ENCODE data around the gene LYST. TPM values are rescaled to one million over a fixed set of nuclear protein-coding genes. Genes with fewer than 3 reads are reported as not detected.

The LYST gene
- total and polyA plus RNA-seq, 4 donors, result 4.1 to 63.3 (median 26.8) TPM

DNA sequence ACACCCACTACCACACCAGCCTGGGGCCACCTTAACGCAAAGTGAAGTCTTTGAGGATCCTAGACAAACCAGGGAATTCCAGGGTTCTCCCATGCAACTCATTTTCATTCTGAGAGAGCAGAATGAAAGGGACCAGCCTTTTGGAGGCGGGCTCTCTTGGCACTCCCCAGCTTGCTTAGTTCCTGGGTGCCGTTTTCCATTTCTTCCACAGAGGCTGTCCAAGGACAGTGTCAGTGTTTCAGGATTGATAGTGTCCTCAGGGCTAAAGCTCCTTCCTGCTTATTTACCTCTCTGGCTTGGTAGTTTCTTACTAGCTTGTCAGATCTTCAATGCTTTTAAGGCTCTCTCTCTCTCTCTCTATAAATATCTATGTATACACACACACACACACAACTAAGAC is 187.1 kb downstream of the LYST start:
- intact Hi-C loops (cut with DNase I), result no loop called here
- ATAC-seq (ENCODE audit: low FRiP score) (no peak), DNase-seq (no peak)
- peaks cover 10 to 11% of the 10 kb centered on the region in 2 donors for H3K36me3 ChIP-seq (ENCODE audit: control insufficient read depth in 1 of 2, insufficient read depth in 2 of 2, low read length in 1 of 2)
- H3K4me1 ChIP-seq (ENCODE audit: control insufficient read depth in 1 of 2, insufficient read depth in 2 of 2, low read length in 2 of 2), result no peaks in the 10 kb centered on the region
- no peaks in the 10 kb centered on the region for H3K27me3 ChIP-seq (ENCODE audit: control insufficient read depth in 1 of 2, insufficient read depth in 2 of 2, low read length in 1 of 2)
- H3K4me3 ChIP-seq (ENCODE audit: low read length in 2 of 2), result no peak overlapping the region
- H3K27ac ChIP-seq (ENCODE audit: low read depth in 1 of 2, low read length in 2 of 2), result no peak overlapping the region
- WGBS, 2 donors, result 79 to 87% methylated on average over 3 of the region's 3 CpGs
- H3K9me3 ChIP-seq (ENCODE audit: control insufficient read depth, low read length), result peaks cover 3% of the 10 kb centered on the region

DNA sequence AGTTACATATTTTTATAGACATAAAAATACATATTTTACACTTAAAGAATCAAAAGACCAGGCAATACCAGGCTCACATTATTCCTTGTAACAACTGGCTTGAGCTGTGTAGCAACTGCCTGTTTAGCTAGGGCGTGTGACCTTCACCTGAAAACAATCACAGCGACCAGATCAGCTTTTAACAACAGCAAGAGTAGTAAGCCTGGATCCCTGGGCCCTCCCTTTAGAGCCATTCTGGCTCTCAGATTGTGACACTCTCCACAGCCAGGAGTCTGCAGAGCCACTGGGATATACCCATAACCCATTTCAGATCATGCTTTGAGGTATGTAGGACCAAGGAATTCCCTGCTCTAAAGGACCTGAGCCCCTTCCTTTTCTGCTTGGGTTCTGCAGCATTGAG is 187.7 kb downstream of the LYST start:
- Histone ChIP-seq H3K27me3 (ENCODE audit: control insufficient read depth in 1 of 2, insufficient read depth in 2 of 2, low read length in 1 of 2) (no peaks in the 10 kb centered on the region), H3K9me3 (ENCODE audit: control insufficient read depth, low read length) (peaks cover 3% of the 10 kb centered on the region), H3K27ac (ENCODE audit: low read depth in 1 of 2, low read length in 2 of 2) (no peak overlapping the region), H3K4me3 (ENCODE audit: low read length in 2 of 2) (no peak overlapping the region), H3K36me3 (ENCODE audit: control insufficient read depth in 1 of 2, insufficient read depth in 2 of 2, low read length in 1 of 2) (peaks cover 11 to 12% of the 10 kb centered on the region in 2 donors), H3K4me1 (ENCODE audit: control insufficient read depth in 1 of 2, insufficient read depth in 2 of 2, low read length in 2 of 2) (no peaks in the 10 kb centered on the region)
- 88 to 89% methylated on average over 2 of the region's 2 CpGs for WGBS, 2 donors
- ATAC-seq (ENCODE audit: low FRiP score) (no peak), DNase-seq (no peak)
- intact Hi-C loops (cut with DNase I), result no loop called here

DNA sequence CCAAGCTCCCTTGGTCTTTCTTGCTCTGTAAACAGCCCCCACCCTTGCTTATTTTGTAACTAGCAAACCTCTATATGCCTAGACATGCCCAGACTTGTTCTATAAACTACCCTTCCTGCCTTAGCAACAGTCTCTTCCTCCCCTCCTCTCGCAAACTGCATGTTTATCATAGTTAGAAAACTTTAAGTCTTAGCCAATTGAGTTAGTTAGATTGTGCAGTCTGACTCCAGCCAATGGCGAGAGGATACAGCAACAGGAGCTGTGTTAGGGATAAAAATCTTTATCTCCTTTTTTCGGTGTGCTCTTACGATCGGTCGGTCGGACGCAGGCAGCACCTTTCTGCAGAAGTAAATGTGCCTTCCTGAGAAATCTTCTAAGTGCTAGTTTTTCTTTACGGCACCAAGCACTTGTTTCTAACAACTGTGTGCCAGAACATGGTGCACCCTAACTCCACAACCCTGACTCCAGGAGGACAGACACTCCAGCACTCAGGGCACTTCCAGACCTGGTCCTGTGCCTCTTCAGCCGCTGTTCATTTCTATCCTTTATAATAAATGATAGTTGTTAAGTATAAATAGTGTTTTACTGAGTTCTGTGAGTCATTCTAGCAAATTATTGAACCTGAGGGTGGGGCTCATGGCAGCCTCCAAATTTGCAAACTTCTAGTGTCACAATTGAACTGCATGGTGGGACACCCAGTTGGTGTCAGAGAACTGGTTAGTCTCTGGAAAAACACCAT is 191.4 kb downstream of the LYST start:
- no peaks in the 10 kb centered on the region for H3K27me3 ChIP-seq (ENCODE audit: control insufficient read depth in 1 of 2, insufficient read depth in 2 of 2, low read length in 1 of 2)
- DNase-seq (no peak), ATAC-seq (ENCODE audit: low FRiP score) (no peak)
- intact Hi-C loops (cut with DNase I), result no loop called here
- no peak overlapping the region for H3K27ac ChIP-seq (ENCODE audit: low read depth in 1 of 2, low read length in 2 of 2)
- H3K4me1 ChIP-seq (ENCODE audit: control insufficient read depth in 1 of 2, insufficient read depth in 2 of 2, low read length in 2 of 2), result no peaks in the 10 kb centered on the region
- H3K9me3 ChIP-seq (ENCODE audit: control insufficient read depth, low read length), result peaks cover 8% of the 10 kb centered on the region
- no peak overlapping the region for H3K4me3 ChIP-seq (ENCODE audit: low read length in 2 of 2)
- peaks cover 14 to 17% of the 10 kb centered on the region in 2 donors for H3K36me3 ChIP-seq (ENCODE audit: control insufficient read depth in 1 of 2, insufficient read depth in 2 of 2, low read length in 1 of 2)
- WGBS, 2 donors, result 97 to 98% methylated on average over 10 of the region's 10 CpGs

DNA sequence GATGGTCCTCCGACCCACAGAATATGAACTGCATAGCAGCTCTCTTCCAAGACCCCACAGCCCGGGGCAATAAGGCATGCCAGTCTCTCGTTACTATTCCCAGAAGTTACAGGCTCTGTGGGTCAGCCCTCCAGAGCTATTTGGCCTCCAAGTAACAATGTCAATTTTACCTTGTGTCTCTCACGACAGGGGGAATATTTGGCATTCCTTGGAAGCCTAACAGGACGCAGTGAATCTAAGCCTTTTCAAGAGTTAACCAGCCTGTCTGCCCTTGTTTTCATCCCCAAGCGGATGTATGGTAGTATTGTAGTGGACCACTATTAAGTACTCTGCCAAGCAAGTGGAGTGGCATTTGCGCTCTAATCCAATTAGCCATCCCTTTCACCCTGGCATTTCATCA is 192.7 kb downstream of the LYST start:
- ATAC-seq (ENCODE audit: low FRiP score) (no peak), DNase-seq (no peak)
- Histone ChIP-seq H3K4me1 (ENCODE audit: control insufficient read depth in 1 of 2, insufficient read depth in 2 of 2, low read length in 2 of 2) (no peaks in the 10 kb centered on the region), H3K27me3 (ENCODE audit: control insufficient read depth in 1 of 2, insufficient read depth in 2 of 2, low read length in 1 of 2) (no peaks in the 10 kb centered on the region), H3K36me3 (ENCODE audit: control insufficient read depth in 1 of 2, insufficient read depth in 2 of 2, low read length in 1 of 2) (peaks cover 16 to 19% of the 10 kb centered on the region in 2 donors), H3K27ac (ENCODE audit: low read depth in 1 of 2, low read length in 2 of 2) (no peak overlapping the region), H3K4me3 (ENCODE audit: low read length in 2 of 2) (no peak overlapping the region), H3K9me3 (ENCODE audit: control insufficient read depth, low read length) (peaks cover 14% of the 10 kb centered on the region)
- WGBS, 2 donors, result 69 to 73% methylated on average over 7 of the region's 7 CpGs
- intact Hi-C loops (cut with DNase I), result no loop called here

DNA sequence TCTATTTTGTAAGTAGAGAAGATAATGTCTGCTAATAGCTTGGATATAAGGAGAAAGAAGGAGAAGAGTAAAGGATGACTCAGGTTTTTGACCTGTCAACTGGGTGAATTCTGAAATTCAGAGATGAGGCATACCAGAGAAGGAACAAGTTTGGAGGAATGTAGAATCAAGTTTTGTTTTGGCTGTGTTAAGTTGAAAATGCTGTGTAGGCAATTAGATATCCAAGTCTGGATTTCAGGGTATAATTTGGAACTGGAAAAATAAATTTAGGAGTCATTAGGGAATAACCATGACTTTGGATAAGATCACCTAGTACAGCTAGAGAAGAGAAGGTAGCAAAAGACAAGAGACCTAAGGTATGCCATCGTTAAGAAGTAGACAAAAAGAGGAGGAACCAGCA is 194.7 kb downstream of the LYST start:
- no peak overlapping the region for H3K27ac ChIP-seq (ENCODE audit: low read depth in 1 of 2, low read length in 2 of 2)
- peaks cover 14% of the 10 kb centered on the region for H3K9me3 ChIP-seq (ENCODE audit: control insufficient read depth, low read length)
- no peaks in the 10 kb centered on the region for H3K4me1 ChIP-seq (ENCODE audit: control insufficient read depth in 1 of 2, insufficient read depth in 2 of 2, low read length in 2 of 2)
- intact Hi-C loops (cut with DNase I), result no loop called here
- no peaks in the 10 kb centered on the region for H3K27me3 ChIP-seq (ENCODE audit: control insufficient read depth in 1 of 2, insufficient read depth in 2 of 2, low read length in 1 of 2)
- no peak for ATAC-seq (ENCODE audit: low FRiP score)
- 90 to 95% methylated on average over 1 of the region's 1 CpG for WGBS, 2 donors
- H3K4me3 ChIP-seq (ENCODE audit: low read length in 2 of 2), result no peak overlapping the region
- DNase-seq, result no peak
- H3K36me3 ChIP-seq (ENCODE audit: control insufficient read depth in 1 of 2, insufficient read depth in 2 of 2, low read length in 1 of 2), result peaks cover 16 to 19% of the 10 kb centered on the region in 2 donors

DNA sequence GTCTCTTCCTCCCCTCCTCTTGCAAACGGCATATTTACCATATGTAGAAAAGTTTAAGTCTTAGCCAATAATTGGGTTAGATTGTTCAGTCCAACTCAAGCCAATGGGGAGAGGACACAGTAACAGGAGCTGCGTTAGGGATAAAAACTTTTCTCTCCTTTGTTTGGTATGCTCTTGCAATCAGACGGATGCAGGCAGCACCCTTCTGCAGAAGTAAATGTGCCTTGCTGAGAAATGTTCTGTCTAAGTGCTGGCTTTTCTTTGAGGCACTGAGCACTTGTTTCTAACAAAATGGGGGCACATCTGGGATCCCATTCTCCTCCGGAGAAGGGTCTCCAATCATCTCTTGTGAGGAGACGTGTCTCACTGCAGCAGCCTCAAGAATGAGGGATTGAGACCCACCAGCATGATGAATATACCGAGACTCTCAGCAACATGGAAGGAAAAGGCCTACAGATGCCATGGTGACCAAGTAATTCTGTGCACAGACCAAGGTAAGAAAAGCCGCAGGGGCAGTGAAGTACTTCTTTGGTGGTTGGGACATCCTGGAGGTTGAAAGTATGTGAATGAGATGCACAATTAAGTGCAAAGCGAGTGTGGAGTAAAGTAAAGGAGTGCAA is 196.4 kb downstream of the LYST start:
- WGBS, 2 donors, result 96 to 98% methylated on average over 8 of the region's 8 CpGs
- no peak for ATAC-seq (ENCODE audit: low FRiP score)

DNA sequence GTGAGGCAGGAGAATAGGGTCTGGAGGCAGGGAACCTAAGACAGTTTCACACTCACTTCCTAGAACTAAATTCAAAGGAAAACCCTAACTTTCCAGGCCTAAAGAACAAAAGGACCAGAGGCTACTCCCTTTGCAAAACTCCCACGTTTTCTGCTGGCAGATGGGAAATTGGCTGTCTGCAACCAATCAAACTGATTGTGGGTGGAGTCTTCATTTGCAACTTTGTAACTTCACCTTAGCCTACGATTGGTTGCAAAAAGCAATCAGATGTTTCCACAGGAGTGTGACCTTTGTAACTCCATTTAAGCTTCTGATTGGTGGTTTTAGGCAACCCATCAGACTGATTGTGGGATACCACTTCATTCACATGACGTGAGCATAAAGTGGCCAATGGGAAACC is 197.4 kb downstream of the LYST start:
- Histone ChIP-seq H3K4me3 (ENCODE audit: low read length in 2 of 2) (no peak overlapping the region), H3K27me3 (ENCODE audit: control insufficient read depth in 1 of 2, insufficient read depth in 2 of 2, low read length in 1 of 2) (no peaks in the 10 kb centered on the region), H3K9me3 (ENCODE audit: control insufficient read depth, low read length) (peaks cover 10% of the 10 kb centered on the region), H3K27ac (ENCODE audit: low read depth in 1 of 2, low read length in 2 of 2) (no peak overlapping the region), H3K4me1 (ENCODE audit: control insufficient read depth in 1 of 2, insufficient read depth in 2 of 2, low read length in 2 of 2) (no peaks in the 10 kb centered on the region), H3K36me3 (ENCODE audit: control insufficient read depth in 1 of 2, insufficient read depth in 2 of 2, low read length in 1 of 2) (peaks cover 11 to 12% of the 10 kb centered on the region in 2 donors)
- ATAC-seq (ENCODE audit: low FRiP score) (no peak), DNase-seq (no peak)
- WGBS, 2 donors, result 94 to 97% methylated on average over 3 of the region's 3 CpGs
- intact Hi-C loops (cut with DNase I), result no loop called here

More for the DNA sequence above, 196.4 kb downstream of the LYST start:
- no peaks in the 10 kb centered on the region for H3K4me1 ChIP-seq (ENCODE audit: control insufficient read depth in 1 of 2, insufficient read depth in 2 of 2, low read length in 2 of 2)
- no peaks in the 10 kb centered on the region for H3K27me3 ChIP-seq (ENCODE audit: control insufficient read depth in 1 of 2, insufficient read depth in 2 of 2, low read length in 1 of 2)
- H3K27ac ChIP-seq (ENCODE audit: low read depth in 1 of 2, low read length in 2 of 2), result no peak overlapping the region
- H3K36me3 ChIP-seq (ENCODE audit: control insufficient read depth in 1 of 2, insufficient read depth in 2 of 2, low read length in 1 of 2), result peaks cover 10 to 13% of the 10 kb centered on the region in 2 donors
- H3K4me3 ChIP-seq (ENCODE audit: low read length in 2 of 2), result no peak overlapping the region
- no peak for DNase-seq
- intact Hi-C loops (cut with DNase I), result no loop called here
- H3K9me3 ChIP-seq (ENCODE audit: control insufficient read depth, low read length), result peaks cover 10% of the 10 kb centered on the region

DNA sequence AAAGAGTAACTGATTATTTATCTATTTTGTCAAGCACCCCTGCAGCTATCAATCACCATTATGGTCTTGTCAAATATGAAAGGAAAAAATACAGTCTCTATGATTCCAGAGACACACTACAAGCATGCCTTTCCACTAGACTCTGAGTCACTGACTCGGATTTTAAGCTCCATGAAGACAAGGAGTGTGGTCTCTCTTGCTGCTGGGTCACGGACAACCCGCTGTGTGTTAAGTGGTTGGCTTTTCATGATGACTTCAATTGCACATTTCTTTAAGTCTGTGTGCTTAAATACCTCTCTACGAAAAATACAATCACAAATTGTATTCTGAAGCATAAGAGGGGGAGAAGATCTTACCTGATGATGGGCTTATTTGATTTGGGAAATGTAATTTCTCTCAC is 203.1 kb downstream of the LYST start:
- ATAC-seq (ENCODE audit: low FRiP score), result no peak
- Histone ChIP-seq H3K4me3 (ENCODE audit: low read length in 2 of 2) (no peak overlapping the region), H3K27me3 (ENCODE audit: control insufficient read depth in 1 of 2, insufficient read depth in 2 of 2, low read length in 1 of 2) (no peaks in the 10 kb centered on the region), H3K4me1 (ENCODE audit: control insufficient read depth in 1 of 2, insufficient read depth in 2 of 2, low read length in 2 of 2) (no peaks in the 10 kb centered on the region), H3K27ac (ENCODE audit: low read depth in 1 of 2, low read length in 2 of 2) (no peak overlapping the region), H3K9me3 (ENCODE audit: control insufficient read depth, low read length) (no peaks in the 10 kb centered on the region), H3K36me3 (ENCODE audit: control insufficient read depth in 1 of 2, insufficient read depth in 2 of 2, low read length in 1 of 2) (peaks cover 0 to 7% of the 10 kb centered on the region in 2 donors)
- intact Hi-C loops (cut with DNase I), result no loop called here
- DNase-seq, result no peak
- 90 to 92% methylated on average over 4 of the region's 4 CpGs for WGBS, 2 donors

DNA sequence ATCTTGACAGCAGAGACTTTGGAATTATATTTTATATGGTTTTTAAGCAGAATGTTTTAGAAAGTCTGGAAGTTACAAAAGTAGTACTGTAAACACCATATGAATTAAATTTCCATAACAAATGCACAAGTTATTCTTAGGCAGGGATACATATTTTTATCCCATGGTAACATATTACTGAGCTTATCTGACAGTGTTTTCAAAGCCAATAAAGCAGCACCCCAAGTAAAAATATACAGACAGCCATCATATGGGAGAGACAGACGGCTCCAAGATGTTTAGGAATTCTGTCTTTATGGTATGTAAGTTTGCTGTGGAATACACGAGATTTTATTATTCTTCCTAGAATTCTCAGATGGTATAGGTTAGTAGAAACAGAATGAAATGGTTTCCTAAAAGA is 205.1 kb downstream of the LYST start:
- no peaks in the 10 kb centered on the region for H3K9me3 ChIP-seq (ENCODE audit: control insufficient read depth, low read length)
- peaks cover 0 to 7% of the 10 kb centered on the region in 2 donors for H3K36me3 ChIP-seq (ENCODE audit: control insufficient read depth in 1 of 2, insufficient read depth in 2 of 2, low read length in 1 of 2)
- H3K4me3 ChIP-seq (ENCODE audit: low read length in 2 of 2), result no peak overlapping the region
- no peak for DNase-seq
- intact Hi-C loops (cut with DNase I), result no loop called here
- no peaks in the 10 kb centered on the region for H3K27me3 ChIP-seq (ENCODE audit: control insufficient read depth in 1 of 2, insufficient read depth in 2 of 2, low read length in 1 of 2)
- no peak overlapping the region for H3K27ac ChIP-seq (ENCODE audit: low read depth in 1 of 2, low read length in 2 of 2)
- WGBS, 2 donors, result 29 to 46% methylated on average over 2 of the region's 2 CpGs
- H3K4me1 ChIP-seq (ENCODE audit: control insufficient read depth in 1 of 2, insufficient read depth in 2 of 2, low read length in 2 of 2), result no peaks in the 10 kb centered on the region
- no peak for ATAC-seq (ENCODE audit: low FRiP score)
